HG03342 (cell line): ENCODE results near the gene ZCCHC3.

Experiments used
- ATAC-seq: cut with Tn5 transposase; IDR thresholded peaks from one replicate; pipeline ENCODE4 v1.9.1; 2021; ENCODE audit warnings: mild to moderate bottlenecking, moderate library complexity; ENCODE audit not compliant: unreplicated experiment

ZCCHC3 gene

GRCh38 chr20:311609-312008 is 14.2 kb downstream of the ZCCHC3 start:
- ATAC-seq = no peak

- no peak for ATAC-seq
Observed at GRCh38 chr20:312067-312466, 14.7 kb downstream of the ZCCHC3 start.

GRCh38 chr20:312866-313265 is 15.5 kb downstream of the ZCCHC3 start:
- ATAC-seq = no peak

GRCh38 chr20:313402-313801 is 16.0 kb downstream of the ZCCHC3 start:
- no peak for ATAC-seq

- ATAC-seq = no peak
Observed at GRCh38 chr20:313948-314347, 16.6 kb downstream of the ZCCHC3 start.

- no peak for ATAC-seq
Observed at GRCh38 chr20:316316-317068, 19.1 kb downstream of the ZCCHC3 start.

- peak; percentile 45 for ATAC-seq
Observed at GRCh38 chr20:324177-325044, 27.0 kb downstream of the ZCCHC3 start.

GRCh38 chr20:325045-325888 is 27.9 kb downstream of the ZCCHC3 start, which contains the start of gene SOX12:
TSS of gene SOX12 (plus strand) at chr20:325552. CDS start at chr20:325925, 373 bp downstream.
- peak; percentile 70 for ATAC-seq

- no peak for ATAC-seq
Observed at GRCh38 chr20:325889-326644, 28.7 kb downstream of the ZCCHC3 start.

- ATAC-seq = no peak
Observed at GRCh38 chr20:326645-327185, 29.3 kb downstream of the ZCCHC3 start.

GRCh38 chr20:327186-328026 is 30.0 kb downstream of the ZCCHC3 start:
- ATAC-seq = no peak

GRCh38 chr20:328027-328974 is 30.9 kb downstream of the ZCCHC3 start:
- no peak for ATAC-seq

- no peak for ATAC-seq
Observed at GRCh38 chr20:328975-329695, 31.8 kb downstream of the ZCCHC3 start.

GRCh38 chr20:329851-330232 is 32.5 kb downstream of the ZCCHC3 start:
- no peak for ATAC-seq

GRCh38 chr20:330233-331149 is 33.1 kb downstream of the ZCCHC3 start:
- no peak for ATAC-seq

GRCh38 chr20:334578-334977 is 37.2 kb downstream of the ZCCHC3 start:
- no peak for ATAC-seq
